COR-L47 (cell line): ENCODE results near the gene TAF6L.
"Not testable (repeated sequence)": the region's sequence is repeated elsewhere in the genome, so short reads cannot be mapped to it uniquely, and the experiment has no call there.

Experiments
- DNase-seq: peaks from one replicate; lab custom pipeline; 2025; lab: John Stamatoyannopoulos, UW

Gene TAF6L

GRCh38 chr11:62771144-62772021, at the start of gene TAF6L:
TAF6L (plus strand) TSS chr11:62771396; CDS start chr11:62775784, 4,388 bp downstream.
- DNase-seq, result peak; percentile 97

GRCh38 chr11:62721994-62722393, 49.2 kb upstream of the TAF6L start:
- no peak for DNase-seq

GRCh38 chr11:62724171-62724570, 47.0 kb upstream of the TAF6L start:
- no peak for DNase-seq

- no peak for DNase-seq
Measured at GRCh38 chr11:62725646-62726045, 45.5 kb upstream of the TAF6L start.

GRCh38 chr11:62726156-62726914, 44.9 kb upstream of the TAF6L start:
- no peak for DNase-seq

GRCh38 chr11:62726915-62727164, 44.4 kb upstream of the TAF6L start:
- DNase-seq, result no peak

- DNase-seq, result peak; percentile 100
Measured at GRCh38 chr11:62727165-62727871, 43.9 kb upstream of the TAF6L start, which contains the start of gene HNRNPUL2. HNRNPUL2 (minus strand) TSS chr11:62727457; CDS start chr11:62727156, 301 bp downstream.

- peak; percentile 98 for DNase-seq
Measured at GRCh38 chr11:62727872-62728170, 43.4 kb upstream of the TAF6L start.

GRCh38 chr11:62728171-62728988, 42.8 kb upstream of the TAF6L start, which contains the start of gene TTC9C:
TTC9C (plus strand) TSS chr11:62728486; CDS start chr11:62728849, 363 bp downstream.
- DNase-seq, result peak; percentile 75

- not testable (repeated sequence) for DNase-seq
Measured at GRCh38 chr11:62730076-62730475, 41.1 kb upstream of the TAF6L start.

GRCh38 chr11:62732830-62733229, 38.4 kb upstream of the TAF6L start:
- DNase-seq, result peak; percentile 25

GRCh38 chr11:62737196-62737595, 34.0 kb upstream of the TAF6L start:
- no peak for DNase-seq

- DNase-seq, result no peak
Measured at GRCh38 chr11:62747475-62748160, 23.6 kb upstream of the TAF6L start.

GRCh38 chr11:62749931-62750330, 21.3 kb upstream of the TAF6L start:
- DNase-seq, result not testable (repeated sequence)

- DNase-seq, result no peak
Measured at GRCh38 chr11:62752177-62752785, 18.9 kb upstream of the TAF6L start.

- no peak for DNase-seq
Measured at GRCh38 chr11:62752994-62753735, 18.0 kb upstream of the TAF6L start.

- peak; percentile 97 for DNase-seq
Measured at GRCh38 chr11:62753736-62754603, 17.2 kb upstream of the TAF6L start, which contains the start of gene ZBTB3. ZBTB3 (minus strand) TSS chr11:62754160; CDS start chr11:62753664, 496 bp downstream.

- no peak for DNase-seq
Measured at GRCh38 chr11:62755086-62755615, 16.0 kb upstream of the TAF6L start.
